WTC11 (cell line): ENCODE data around the gene FCMR.

Source experiments
- ATF2 ChIP-seq: sonication (generic); formaldehyde crosslinking; IDR thresholded peaks from 2 replicates; pipeline ENCODE4 v1.8.1; 2022; ENCODE audit warnings: low read depth, missing genetic modification reagents, borderline replicate concordance
- CTCF ChIP-seq: fragments of 200-600 bp; IDR thresholded peaks from 2 replicates; pipeline ENCODE4 v1.8.0; 2022; ENCODE audit warnings: antibody characterized with exemption
- ESRRA ChIP-seq: sonication (generic); formaldehyde crosslinking; IDR thresholded peaks from 2 replicates; pipeline ENCODE4 v1.8.1; 2022; ENCODE audit warnings: mild to moderate bottlenecking, missing genetic modification reagents, borderline replicate concordance
- FOXP1 ChIP-seq: sonication (generic); formaldehyde crosslinking; IDR thresholded peaks from 2 replicates; pipeline ENCODE4 v1.8.0; 2022; ENCODE audit warnings: missing genetic modification reagents, mild to moderate bottlenecking, moderate library complexity, borderline replicate concordance
- RELA ChIP-seq: sonication (generic); formaldehyde crosslinking; IDR thresholded peaks from 2 replicates; pipeline ENCODE4 v1.8.1; 2022; ENCODE audit warnings: missing genetic modification reagents, mild to moderate bottlenecking, borderline replicate concordance
- SP1 ChIP-seq: sonication (generic); formaldehyde crosslinking; conservative IDR thresholded peaks from 2 replicates; pipeline ENCODE4 v1.8.1; 2022; ENCODE audit warnings: missing genetic modification reagents
- TCF7 ChIP-seq: sonication (generic); formaldehyde crosslinking; IDR thresholded peaks from 2 replicates; pipeline ENCODE4 v1.8.0; 2022; ENCODE audit warnings: mild to moderate bottlenecking, low read depth, missing genetic modification reagents, moderate library complexity
- ZNF121 ChIP-seq: sonication (generic); formaldehyde crosslinking; IDR thresholded peaks from 2 replicates; pipeline ENCODE4 v1.8.0; 2023; ENCODE audit warnings: missing genetic modification reagents
- ZNF219 ChIP-seq: sonication (generic); formaldehyde crosslinking; IDR thresholded peaks from 2 replicates; pipeline ENCODE4 v1.8.0; 2023; ENCODE audit warnings: missing genetic modification reagents, mild to moderate bottlenecking, borderline replicate concordance
- ZNF425 ChIP-seq: fragments of 250-450 bp; sonication (Bioruptor Pico); conservative IDR thresholded peaks from 2 replicates; pipeline ENCODE4 v1.9.0; 2021; ENCODE audit warnings: mild to moderate bottlenecking
- TF ChIP-seq, protein P1 (sequence below): sonication (generic); formaldehyde crosslinking; IDR thresholded peaks from 2 replicates; pipeline ENCODE4 v1.8.0; 2023; ENCODE audit warnings: missing genetic modification reagents
- TF ChIP-seq, protein P2 (sequence below): sonication (generic); formaldehyde crosslinking; IDR thresholded peaks from 2 replicates; pipeline ENCODE4 v1.8.1; 2023; ENCODE audit warnings: mild to moderate bottlenecking, missing genetic modification reagents, moderate library complexity

GRCh38 chr1:206867239-206867638 lies 54.5 kb downstream of the FCMR start:
- no peak for TF ChIP-seq CTCF
- TF ChIP-seq ZNF425 (CRISPR knock-in tag), result no peak
- no peak for TF ChIP-seq ATF2 (CRISPR knock-in tag)
- TF ChIP-seq ESRRA, result no peak
- no peak for TF ChIP-seq SP1 (CRISPR knock-in tag)
- no peak for TF ChIP-seq RELA
- TF ChIP-seq TCF7 (CRISPR knock-in tag), result no peak
- TF ChIP-seq FOXP1 (CRISPR knock-in tag), result no peak
- TF ChIP-seq, protein P1, sequence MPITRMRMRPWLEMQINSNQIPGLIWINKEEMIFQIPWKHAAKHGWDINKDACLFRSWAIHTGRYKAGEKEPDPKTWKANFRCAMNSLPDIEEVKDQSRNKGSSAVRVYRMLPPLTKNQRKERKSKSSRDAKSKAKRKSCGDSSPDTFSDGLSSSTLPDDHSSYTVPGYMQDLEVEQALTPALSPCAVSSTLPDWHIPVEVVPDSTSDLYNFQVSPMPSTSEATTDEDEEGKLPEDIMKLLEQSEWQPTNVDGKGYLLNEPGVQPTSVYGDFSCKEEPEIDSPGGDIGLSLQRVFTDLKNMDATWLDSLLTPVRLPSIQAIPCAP (CRISPR knock-in tag), result no peak
- TF ChIP-seq, protein P2, sequence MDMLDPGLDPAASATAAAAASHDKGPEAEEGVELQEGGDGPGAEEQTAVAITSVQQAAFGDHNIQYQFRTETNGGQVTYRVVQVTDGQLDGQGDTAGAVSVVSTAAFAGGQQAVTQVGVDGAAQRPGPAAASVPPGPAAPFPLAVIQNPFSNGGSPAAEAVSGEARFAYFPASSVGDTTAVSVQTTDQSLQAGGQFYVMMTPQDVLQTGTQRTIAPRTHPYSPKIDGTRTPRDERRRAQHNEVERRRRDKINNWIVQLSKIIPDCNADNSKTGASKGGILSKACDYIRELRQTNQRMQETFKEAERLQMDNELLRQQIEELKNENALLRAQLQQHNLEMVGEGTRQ (CRISPR knock-in tag), result no peak
- TF ChIP-seq ZNF121 (CRISPR knock-in tag), result no peak
- no peak for TF ChIP-seq ZNF219 (CRISPR knock-in tag)
